Ishikawa (cell line): ENCODE data around the gene TMEM132D.

Experiments used
- CEBPB ChIP-seq: IDR thresholded peaks from 2 replicates; pipeline ENCODE4 v1.6.1; 2012
- CREB1 ChIP-seq: IDR thresholded peaks from 2 replicates; pipeline ENCODE4 v1.6.1; 2012; ENCODE audit warnings: low read depth
- EGR1 ChIP-seq: IDR thresholded peaks from 2 replicates; pipeline ENCODE4 v1.6.1; 2012
- MAX ChIP-seq: IDR thresholded peaks from 2 replicates; pipeline ENCODE4 v1.6.1; 2012
- REST ChIP-seq: IDR thresholded peaks from 2 replicates; pipeline ENCODE4 v1.6.1; 2012; ENCODE audit warnings: low read depth, mild to moderate bottlenecking
- TAF1 ChIP-seq: IDR thresholded peaks from 2 replicates; pipeline ENCODE4 v1.6.1; 2012; ENCODE audit warnings: low read depth, mild to moderate bottlenecking
- USF1 ChIP-seq: IDR thresholded peaks from 2 replicates; pipeline ENCODE4 v1.6.1; 2012
- ZBTB7A ChIP-seq: IDR thresholded peaks from 2 replicates; pipeline ENCODE4 v1.6.1; 2012; ENCODE audit warnings: low read depth

- TF ChIP-seq EGR1 = no peak
- no peak for TF ChIP-seq MAX
- no peak for TF ChIP-seq ZBTB7A
- TF ChIP-seq TAF1 = no peak
- TF ChIP-seq USF1 = no peak
- TF ChIP-seq REST = no peak
- TF ChIP-seq CREB1 = no peak
- TF ChIP-seq CEBPB = no peak
Observed at GRCh38 chr12:129662234-129662633, 241.6 kb downstream of the TMEM132D start.
